Medulla oblongata (tissue), 1 donor: ENCODE data around the gene DACH1.
"Not testable (repeated sequence)": the region's sequence is repeated elsewhere in the genome, so short reads cannot be mapped to it uniquely, and the experiment has no call there.

ENCODE experiments used
- DNase-seq: peaks from one replicate; pipeline ENCODE4 v3.0.0-alpha.2; 2015; ENCODE audit errors: extremely low spot score

The DACH1 gene

GRCh38 chr13:71867131-71867814, at the start of gene DACH1:
Gene DACH1 (minus strand): TSS chr13:71867204.
- peak; percentile 47 for DNase-seq

- DNase-seq: no peak
These were observed 46.7 kb upstream of the DACH1 start for GRCh38 chr13:71913717-71914116.

- no peak for DNase-seq
These were observed 45.5 kb upstream of the DACH1 start for GRCh38 chr13:71912524-71912923.

GRCh38 chr13:71906448-71906847, 39.4 kb upstream of the DACH1 start:
- DNase-seq: no peak

- no peak for DNase-seq
These were observed 35.7 kb upstream of the DACH1 start for GRCh38 chr13:71902676-71903075.

- not testable (repeated sequence) for DNase-seq
These were observed 26.5 kb upstream of the DACH1 start for GRCh38 chr13:71893506-71893905.

- DNase-seq: no peak
These were observed 19.9 kb upstream of the DACH1 start for GRCh38 chr13:71886880-71887279.

GRCh38 chr13:71882120-71882519, 15.1 kb upstream of the DACH1 start:
- no peak for DNase-seq

- no peak for DNase-seq
These were observed 13.9 kb upstream of the DACH1 start for GRCh38 chr13:71880753-71881541.

GRCh38 chr13:71879808-71880344, 12.9 kb upstream of the DACH1 start:
- no peak for DNase-seq

- peak; percentile 54 for DNase-seq
These were observed 12.1 kb upstream of the DACH1 start for GRCh38 chr13:71879129-71879535.

GRCh38 chr13:71877256-71877653, 10.3 kb upstream of the DACH1 start:
- no peak for DNase-seq

GRCh38 chr13:71876648-71877255, 9.7 kb upstream of the DACH1 start:
- no peak for DNase-seq

GRCh38 chr13:71875823-71876222, 8.8 kb upstream of the DACH1 start:
- DNase-seq: no peak

- no peak for DNase-seq
These were observed 7.5 kb upstream of the DACH1 start for GRCh38 chr13:71874458-71874857.

GRCh38 chr13:71873418-71874247, 6.6 kb upstream of the DACH1 start:
- no peak for DNase-seq

- DNase-seq: no peak
These were observed 4.8 kb upstream of the DACH1 start for GRCh38 chr13:71871844-71872243.

- DNase-seq: no peak
These were observed 4.3 kb upstream of the DACH1 start for GRCh38 chr13:71871176-71871754.

- DNase-seq: no peak
These were observed 3.1 kb upstream of the DACH1 start for GRCh38 chr13:71870100-71870499.

GRCh38 chr13:71869274-71869673, 2.3 kb upstream of the DACH1 start:
- DNase-seq: no peak
